ENCODE measurements around the gene DERA. TPM values are rescaled to one million over a fixed set of nuclear protein-coding genes. Genes with fewer than 3 reads are reported as not detected.

The DERA gene
- total and polyA plus RNA-seq, 2 donors (not counting 1 experiment from before 2014, with no cell fraction given): 48.2 to 51.5 TPM

DNA sequence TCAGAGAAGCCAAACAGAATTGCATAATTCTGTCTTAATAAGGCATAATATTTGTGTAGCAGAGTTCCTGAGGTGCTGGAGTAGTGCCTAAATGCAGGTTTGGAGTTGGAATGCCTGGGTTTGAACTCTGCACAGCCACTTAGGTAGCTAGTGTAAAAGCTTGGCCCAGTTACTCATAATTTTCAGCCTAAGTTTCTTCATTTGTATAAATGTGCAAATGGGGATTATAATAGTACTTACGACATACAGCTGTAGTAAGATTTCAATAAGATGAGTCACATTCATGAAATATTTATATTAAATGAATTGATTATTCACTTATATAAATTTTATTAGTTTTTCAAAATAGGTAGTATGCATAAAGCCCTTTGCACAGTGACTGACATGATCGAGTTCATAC lies 175.8 kb downstream of the DERA start:
- Histone ChIP-seq H3K4me3 (replicated peaks in 1 of 4; ENCODE audit: control extremely low read depth in 1 of 4, insufficient read depth in 1 of 4, low read depth in 3 of 4, low read length in 4 of 4) (no peak overlapping the region), H2AFZ (ENCODE audit: low read length) (no peak overlapping the region), H3K27ac (ENCODE audit: insufficient read depth, low read length) (no peak overlapping the region), H4K20me1 (ENCODE audit: control insufficient read depth, extremely low read depth, insufficient read depth, low read length) (no peaks in the 10 kb centered on the region), H3K36me3 (ENCODE audit: control insufficient read depth, insufficient read depth, low read length) (no peaks in the 10 kb centered on the region), H3K9me3 (ENCODE audit: control insufficient read depth, insufficient read depth, low read depth, low read length) (no peaks in the 10 kb centered on the region), H3K79me2 (ENCODE audit: control insufficient read depth, insufficient read depth, low read length) (no peaks in the 10 kb centered on the region), H3K4me2 (ENCODE audit: extremely low read depth, insufficient read depth, low read length) (no peak overlapping the region), H3K9ac (ENCODE audit: insufficient read depth, low read length) (no peak overlapping the region), H3K4me1 (ENCODE audit: control insufficient read depth, extremely low read depth, insufficient read depth, low read length) (no peaks in the 10 kb centered on the region), H3K27me3 (ENCODE audit: control insufficient read depth, insufficient read depth, low read length) (no peaks in the 10 kb centered on the region)
- TF ChIP-seq, protein P1, sequence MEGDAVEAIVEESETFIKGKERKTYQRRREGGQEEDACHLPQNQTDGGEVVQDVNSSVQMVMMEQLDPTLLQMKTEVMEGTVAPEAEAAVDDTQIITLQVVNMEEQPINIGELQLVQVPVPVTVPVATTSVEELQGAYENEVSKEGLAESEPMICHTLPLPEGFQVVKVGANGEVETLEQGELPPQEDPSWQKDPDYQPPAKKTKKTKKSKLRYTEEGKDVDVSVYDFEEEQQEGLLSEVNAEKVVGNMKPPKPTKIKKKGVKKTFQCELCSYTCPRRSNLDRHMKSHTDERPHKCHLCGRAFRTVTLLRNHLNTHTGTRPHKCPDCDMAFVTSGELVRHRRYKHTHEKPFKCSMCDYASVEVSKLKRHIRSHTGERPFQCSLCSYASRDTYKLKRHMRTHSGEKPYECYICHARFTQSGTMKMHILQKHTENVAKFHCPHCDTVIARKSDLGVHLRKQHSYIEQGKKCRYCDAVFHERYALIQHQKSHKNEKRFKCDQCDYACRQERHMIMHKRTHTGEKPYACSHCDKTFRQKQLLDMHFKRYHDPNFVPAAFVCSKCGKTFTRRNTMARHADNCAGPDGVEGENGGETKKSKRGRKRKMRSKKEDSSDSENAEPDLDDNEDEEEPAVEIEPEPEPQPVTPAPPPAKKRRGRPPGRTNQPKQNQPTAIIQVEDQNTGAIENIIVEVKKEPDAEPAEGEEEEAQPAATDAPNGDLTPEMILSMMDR (conservative IDR thresholded peaks at IDR 0.05 in 1 of 2, IDR thresholded peaks at IDR 0.05 in 1 of 2; ENCODE audit: low read depth in 1 of 2, low read length in 2 of 2): no peak
- no peak for TF ChIP-seq EZH2 (IDR thresholded peaks at IDR 0.05; ENCODE audit: low read length, missing control alignments)
- no peak for DNase-seq (ENCODE audit: low read depth in 2 of 2)

Other genes starting within 250 kb of the DERA start
- gene EPS8, start 121.9 kb upstream of the DERA start, total RNA-seq: 71.4 and 108 TPM in 2 replicates
- gene EPS8, start 121.9 kb upstream of the DERA start, polyA plus RNA-seq: 81.2 and 96.3 TPM in 2 replicates
- 47.3 and 60.1 TPM in 2 replicates for gene STRAP, start 28.9 kb upstream of the DERA start, total RNA-seq
- 212 and 215 TPM in 2 replicates for gene STRAP, start 28.9 kb upstream of the DERA start, polyA plus RNA-seq

All from fibroblast of lung (primary cell).